ENCODE data around the gene CYBRD1.
"Not testable (repeated sequence)": the region's sequence is repeated elsewhere in the genome, so short reads cannot be mapped to it uniquely, and the experiment has no call there.

Gene CYBRD1

GRCh38 chr2:171516793-171517192 lies 5.5 kb upstream of the CYBRD1 start:
- no peak for DNase-seq

DNA sequence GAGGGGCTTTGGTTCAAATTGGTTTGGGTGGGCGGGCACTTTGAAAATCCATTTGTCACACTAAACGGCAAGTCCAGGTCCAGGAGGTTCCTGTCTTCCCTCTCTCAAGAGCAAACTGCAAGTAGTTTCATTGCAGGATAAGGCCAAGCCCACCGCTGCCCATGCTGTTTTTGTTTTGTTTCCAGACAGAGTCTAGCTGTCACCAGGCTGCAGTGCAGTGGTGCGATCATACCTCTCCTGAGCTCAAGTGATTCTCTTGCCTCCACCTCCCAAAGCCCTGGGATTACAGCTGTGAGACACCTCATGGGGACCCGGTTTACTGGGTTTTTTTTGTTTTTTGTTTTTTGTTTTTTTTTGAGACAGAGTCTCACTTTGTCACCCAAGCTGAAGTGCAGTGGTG lies 1.8 kb upstream of the CYBRD1 start:
- DNase-seq = no peak

GRCh38 chr2:171521361-171522051 lies 768 bp upstream of the CYBRD1 start:
- DNase-seq = no peak

DNA sequence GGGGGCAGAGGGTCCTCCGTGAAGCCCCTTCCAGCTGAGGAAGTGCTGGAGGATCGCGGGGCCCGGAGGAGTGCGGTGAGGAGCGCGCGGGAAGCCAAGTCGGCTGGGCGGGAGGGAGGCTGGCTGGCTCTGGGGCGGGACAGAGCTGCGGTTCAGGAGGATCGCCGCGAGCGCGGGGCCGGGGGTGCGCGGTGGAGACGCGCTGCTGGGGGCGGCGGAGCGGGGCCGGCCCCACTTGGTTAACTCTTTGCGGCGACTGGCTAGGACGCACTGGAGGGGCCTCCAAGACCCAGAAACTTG lies 464 bp downstream of the CYBRD1 start:
- no peak for DNase-seq

GRCh38 chr2:171523088-171524017 lies 1.1 kb downstream of the CYBRD1 start:
- DNase-seq = peak; percentile 80

GRCh38 chr2:171524018-171524401 lies 1.7 kb downstream of the CYBRD1 start:
- no peak for DNase-seq

DNA sequence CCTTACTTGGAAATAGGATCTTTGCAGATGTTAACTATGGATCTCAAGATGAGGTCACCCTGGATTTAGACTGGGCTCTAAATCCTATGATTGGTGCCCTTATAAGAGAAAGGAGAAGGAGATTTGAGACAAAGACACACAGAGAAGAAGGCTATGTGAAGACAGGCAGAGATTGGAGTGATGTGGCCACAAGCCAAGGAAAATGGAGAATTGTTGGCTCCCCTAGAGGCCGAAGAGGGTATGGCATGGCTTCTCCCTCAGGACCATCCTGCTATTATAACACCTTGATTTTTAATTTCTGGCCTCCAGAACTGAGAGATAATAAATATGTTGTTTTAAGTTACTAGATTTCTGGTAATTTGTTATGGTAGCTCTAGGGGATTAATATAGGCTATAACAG lies 7.6 kb downstream of the CYBRD1 start:
- peak; percentile 10 for DNase-seq

GRCh38 chr2:171530378-171530777 lies 8.1 kb downstream of the CYBRD1 start:
- no peak for DNase-seq

DNA sequence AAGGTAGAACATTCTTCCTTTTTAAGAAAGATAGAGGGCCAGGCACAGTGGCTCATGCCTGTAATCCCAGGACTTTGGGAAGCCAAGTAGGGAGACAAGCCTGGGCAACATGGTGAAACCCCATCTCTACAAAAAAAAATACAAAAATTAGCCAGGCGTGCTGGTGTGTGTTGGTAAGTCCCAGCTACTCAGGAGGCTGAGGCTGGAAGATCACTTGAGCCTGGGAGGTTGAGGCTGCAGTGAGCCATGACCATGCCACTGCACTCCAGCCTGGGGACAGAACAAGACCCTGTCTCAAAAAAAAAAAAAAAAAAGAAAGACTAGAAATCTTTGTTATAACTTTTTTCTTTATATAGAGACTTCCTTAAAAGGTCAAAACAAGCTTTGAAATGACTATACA lies 8.6 kb downstream of the CYBRD1 start:
- not testable (repeated sequence) for DNase-seq

- DNase-seq = no peak
These were observed 9.0 kb downstream of the CYBRD1 start for GRCh38 chr2:171531291-171531690.

DNA sequence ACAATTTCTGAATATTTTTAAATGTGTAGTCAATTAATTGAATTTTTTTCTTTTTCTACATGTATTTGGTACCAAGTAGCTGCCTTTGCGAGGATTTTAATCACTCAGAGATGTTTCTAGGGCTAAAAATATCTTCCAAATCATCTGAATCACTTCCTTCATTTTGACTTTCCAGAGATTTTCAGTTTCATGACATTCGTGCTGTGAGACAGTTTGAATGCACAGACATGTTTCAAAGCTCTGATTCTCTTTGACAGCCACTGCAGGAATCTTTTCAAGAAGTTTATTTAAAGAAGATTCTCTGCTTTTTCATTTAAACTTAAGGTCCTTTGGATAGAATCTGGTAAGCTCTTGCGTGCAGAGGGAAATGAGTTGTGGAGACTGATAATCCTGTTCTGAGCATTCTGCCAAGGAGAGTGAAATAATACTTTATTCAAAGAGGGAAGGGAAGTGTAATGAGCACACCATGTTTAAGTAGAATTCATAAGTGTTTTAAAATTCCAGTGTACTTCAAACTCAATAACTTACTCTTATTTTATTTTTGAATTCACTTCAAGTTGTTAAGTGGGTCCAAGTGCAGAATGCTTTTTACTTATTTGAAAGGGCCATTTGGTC lies 9.7 kb downstream of the CYBRD1 start:
- no peak for DNase-seq

- DNase-seq = no peak
These were observed 11.1 kb downstream of the CYBRD1 start for GRCh38 chr2:171533331-171533730.

- not testable (repeated sequence) for DNase-seq
These were observed 13.3 kb downstream of the CYBRD1 start for GRCh38 chr2:171535528-171535927.

DNA sequence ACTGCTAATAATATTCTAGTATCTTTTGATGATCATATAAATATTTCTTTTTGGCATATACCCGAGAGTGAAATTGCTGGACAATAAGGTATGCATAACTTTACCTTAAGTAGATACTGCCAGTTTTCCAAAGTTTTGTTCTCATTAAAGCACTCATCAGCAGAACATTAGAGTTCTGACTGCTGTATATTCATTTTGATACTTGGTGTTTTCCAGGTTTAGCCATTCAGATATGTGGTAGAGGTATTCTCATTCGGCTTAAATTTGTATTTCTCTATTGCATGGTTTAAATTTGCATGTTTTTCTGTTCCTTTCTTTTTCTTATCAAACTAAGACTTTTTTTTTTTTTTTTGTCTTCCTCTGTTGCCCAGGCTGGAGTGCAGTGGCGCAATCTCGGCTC lies 18.2 kb downstream of the CYBRD1 start:
- no peak for DNase-seq

- no peak for DNase-seq
These were observed 19.1 kb downstream of the CYBRD1 start for GRCh38 chr2:171541202-171541887.

DNA sequence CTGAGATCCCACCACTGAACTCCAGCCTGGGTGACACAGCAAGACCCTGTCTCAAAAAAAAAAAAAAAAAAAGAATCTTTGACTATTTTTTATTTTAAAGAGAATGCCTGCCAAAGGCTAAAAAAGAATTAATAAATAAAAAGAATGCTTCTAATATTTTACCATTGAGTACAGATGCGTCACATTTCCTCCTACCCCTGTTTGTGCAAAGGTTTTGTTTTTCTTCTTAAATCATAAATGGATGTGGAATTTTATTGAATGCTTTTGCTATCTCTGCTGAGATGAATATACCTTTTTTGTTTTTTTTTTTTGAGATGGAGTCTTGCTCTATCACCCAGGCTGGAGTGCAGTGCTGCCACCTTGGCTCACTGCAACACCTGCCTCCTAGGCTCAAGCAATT lies 22.8 kb downstream of the CYBRD1 start:
- DNase-seq = no peak

- no peak for DNase-seq
These were observed 25.0 kb downstream of the CYBRD1 start for GRCh38 chr2:171547256-171547655.

DNA sequence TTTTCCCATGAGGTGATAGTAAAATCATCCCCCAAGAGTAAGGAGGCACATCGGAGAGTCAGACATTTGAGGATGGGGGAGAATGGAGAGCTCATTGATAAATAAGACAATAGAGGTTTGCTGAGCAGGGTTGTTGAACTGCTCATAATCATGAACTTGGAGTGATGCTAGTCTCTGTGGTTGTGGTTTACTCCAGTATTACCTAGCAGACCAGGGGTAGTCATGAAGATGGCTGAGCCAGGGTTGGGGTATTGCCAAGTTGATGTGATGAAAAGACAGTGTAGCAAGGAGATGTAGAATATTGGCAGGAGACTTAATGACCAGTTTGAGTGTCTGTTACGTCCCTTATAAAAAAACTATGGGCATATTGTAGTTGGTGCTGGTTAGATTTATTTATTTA lies 25.4 kb downstream of the CYBRD1 start:
- no peak for DNase-seq

DNA sequence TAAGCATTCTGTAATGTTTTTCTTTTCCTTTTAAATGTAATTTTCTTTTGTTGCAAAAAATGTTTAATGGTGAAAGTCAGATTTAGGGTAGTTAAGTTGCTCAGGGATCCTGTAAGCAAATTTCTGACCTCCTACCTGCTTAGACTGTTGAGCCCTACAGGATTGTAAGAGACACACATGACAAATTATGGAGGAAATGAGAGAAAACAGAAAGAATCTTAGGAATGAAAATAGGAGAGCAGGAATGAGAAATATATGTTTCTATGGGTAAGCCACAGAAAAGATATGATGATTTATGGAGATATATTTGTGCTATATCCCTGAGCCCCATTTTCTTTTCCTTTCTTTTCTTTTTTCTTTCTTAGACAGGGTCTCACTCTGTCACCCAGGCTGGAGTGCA lies 28.3 kb downstream of the CYBRD1 start:
- DNase-seq = no peak

DNA sequence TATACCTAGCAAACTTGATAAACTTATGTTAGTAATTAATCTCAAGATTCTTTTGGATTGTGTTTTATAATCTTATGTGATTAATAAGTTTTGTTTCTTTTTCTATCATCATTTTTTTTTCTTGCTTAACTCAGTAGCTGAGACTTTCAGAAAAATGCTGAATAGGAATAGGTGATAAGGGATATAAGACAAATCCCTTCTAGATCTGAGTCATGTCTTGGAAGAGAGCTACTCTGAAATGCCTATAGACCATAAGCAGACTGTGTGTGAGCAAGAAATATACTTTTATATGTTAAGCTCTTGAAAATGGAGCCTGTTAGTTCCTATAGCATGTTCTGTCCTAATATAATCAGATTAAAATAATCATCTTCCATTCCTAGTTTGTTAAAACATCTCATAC lies 29.6 kb downstream of the CYBRD1 start:
- no peak for DNase-seq

- DNase-seq = no peak
These were observed 31.0 kb downstream of the CYBRD1 start for GRCh38 chr2:171553236-171553635.

GRCh38 chr2:171553858-171554257 lies 31.6 kb downstream of the CYBRD1 start:
- DNase-seq = no peak

DNA sequence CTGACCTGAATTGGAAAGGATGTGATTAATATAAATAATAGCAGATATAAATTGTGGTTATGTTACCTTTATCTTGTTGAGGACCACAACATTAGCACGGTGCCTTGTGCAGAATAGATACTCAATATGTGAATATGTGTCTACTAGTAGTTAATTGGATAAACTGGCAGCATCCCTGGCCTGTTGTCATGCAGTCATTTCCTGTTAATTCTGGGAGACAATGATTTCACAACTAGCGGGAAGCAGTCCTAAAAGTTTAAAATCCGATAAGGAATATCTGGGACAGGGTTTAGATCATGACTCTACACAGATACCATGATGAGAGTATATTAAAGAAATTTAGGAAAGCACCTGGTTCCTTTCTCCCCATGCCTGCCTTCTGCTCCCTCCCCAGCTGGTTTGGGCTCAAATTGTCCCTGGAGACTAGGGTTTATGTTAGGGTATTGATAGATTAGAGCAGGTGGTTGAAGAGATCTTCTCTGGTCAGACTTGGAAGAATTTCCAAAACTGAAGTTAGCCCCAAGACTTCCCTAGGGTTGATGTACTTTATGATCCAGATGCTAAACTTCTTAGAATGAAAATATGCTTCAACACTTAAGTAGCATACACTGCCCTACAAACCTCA lies 32.8 kb downstream of the CYBRD1 start:
- no peak for DNase-seq
